Adrenal gland (tissue), 5 donors: ENCODE data around the gene CPN2.

Experiments used
- POLR2A ChIP-seq, 2 donors: fragments of 450-650 bp; IDR thresholded peaks; one replicate each; pipeline ENCODE4 v1.6.1; 2017; ENCODE audit warnings: antibody characterized with exemption in 2 of 2, mild to moderate bottlenecking in 2 of 2, moderate library complexity in 1 of 2
- TF ChIP-seq, protein P1 (sequence below), 6 experiments: fragments of 450-650 bp in 4 of 6; fragments of 200-600 bp in 2 of 6; sonication (generic) in 1 of 6; IDR thresholded peaks; 1 replicate in 5 of 6; 2 replicates in 1 of 6; pipeline versions ENCODE4 v1.5.1 to v1.8.0; 2016 to 2021; ENCODE audit warnings: antibody characterized with exemption in 6 of 6, mild to moderate bottlenecking in 2 of 6, moderate library complexity in 1 of 6
- donor health status: DM: no; HTN: no; CAD: no.

DNA sequence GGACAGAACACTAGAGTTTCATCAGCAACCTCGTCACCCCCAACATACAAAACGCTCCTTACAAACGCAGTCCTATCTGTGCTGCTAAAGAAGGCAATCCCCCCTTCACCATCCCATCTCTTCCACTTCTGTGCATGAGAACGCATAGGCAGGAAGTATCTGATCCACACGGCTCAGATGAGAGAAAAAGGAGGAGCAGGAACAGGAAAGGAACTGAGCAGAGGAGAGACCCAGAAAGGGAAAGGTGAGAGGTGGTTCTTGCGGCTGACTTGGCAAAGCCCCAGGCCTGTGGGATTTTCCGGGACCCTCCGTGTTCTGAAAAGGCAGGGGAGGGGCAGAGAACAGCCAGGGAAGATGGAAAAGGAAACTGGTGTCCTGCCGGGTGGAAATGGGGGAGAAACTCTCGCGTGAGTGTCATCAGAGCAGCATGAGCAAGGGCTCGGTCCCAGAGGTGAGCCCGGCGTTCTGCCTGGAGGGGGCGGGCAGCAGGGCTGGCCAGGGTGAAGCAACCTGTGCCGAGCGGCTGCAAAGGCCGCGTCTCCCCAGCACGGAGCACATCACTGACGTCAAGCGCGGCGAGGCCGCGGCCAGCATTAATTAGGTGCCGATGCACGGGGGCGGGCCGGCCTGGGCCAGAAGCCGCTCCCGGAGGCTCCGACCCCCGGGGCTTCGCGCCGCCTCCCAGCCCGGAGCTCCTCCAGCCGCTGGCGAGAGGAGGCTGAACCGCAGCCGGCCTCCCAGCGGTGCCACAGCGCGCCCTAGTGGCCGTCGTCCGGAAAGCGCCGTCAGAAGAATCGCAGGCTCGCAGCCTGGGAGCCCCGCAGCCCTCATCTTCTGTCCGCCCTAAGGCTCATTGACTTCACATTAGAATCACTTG is 35.8 kb downstream of the CPN2 start:
- TF ChIP-seq, protein P1, sequence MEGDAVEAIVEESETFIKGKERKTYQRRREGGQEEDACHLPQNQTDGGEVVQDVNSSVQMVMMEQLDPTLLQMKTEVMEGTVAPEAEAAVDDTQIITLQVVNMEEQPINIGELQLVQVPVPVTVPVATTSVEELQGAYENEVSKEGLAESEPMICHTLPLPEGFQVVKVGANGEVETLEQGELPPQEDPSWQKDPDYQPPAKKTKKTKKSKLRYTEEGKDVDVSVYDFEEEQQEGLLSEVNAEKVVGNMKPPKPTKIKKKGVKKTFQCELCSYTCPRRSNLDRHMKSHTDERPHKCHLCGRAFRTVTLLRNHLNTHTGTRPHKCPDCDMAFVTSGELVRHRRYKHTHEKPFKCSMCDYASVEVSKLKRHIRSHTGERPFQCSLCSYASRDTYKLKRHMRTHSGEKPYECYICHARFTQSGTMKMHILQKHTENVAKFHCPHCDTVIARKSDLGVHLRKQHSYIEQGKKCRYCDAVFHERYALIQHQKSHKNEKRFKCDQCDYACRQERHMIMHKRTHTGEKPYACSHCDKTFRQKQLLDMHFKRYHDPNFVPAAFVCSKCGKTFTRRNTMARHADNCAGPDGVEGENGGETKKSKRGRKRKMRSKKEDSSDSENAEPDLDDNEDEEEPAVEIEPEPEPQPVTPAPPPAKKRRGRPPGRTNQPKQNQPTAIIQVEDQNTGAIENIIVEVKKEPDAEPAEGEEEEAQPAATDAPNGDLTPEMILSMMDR (IDR thresholded peaks at IDR 0.05) = peak; percentile 83 to 98 (median 92)
- peak in 1 of 2 donors; percentile 27 for TF ChIP-seq POLR2A (IDR thresholded peaks at IDR 0.05)
